ENCODE measurements around the gene SLC7A1. TPM values are rescaled to one million over a fixed set of nuclear protein-coding genes. Genes with fewer than 3 reads are reported as not detected.

Gene SLC7A1
- total and polyA plus RNA-seq, 10 donors: 2.2 to 53.8 (median 20.6) TPM

DNA sequence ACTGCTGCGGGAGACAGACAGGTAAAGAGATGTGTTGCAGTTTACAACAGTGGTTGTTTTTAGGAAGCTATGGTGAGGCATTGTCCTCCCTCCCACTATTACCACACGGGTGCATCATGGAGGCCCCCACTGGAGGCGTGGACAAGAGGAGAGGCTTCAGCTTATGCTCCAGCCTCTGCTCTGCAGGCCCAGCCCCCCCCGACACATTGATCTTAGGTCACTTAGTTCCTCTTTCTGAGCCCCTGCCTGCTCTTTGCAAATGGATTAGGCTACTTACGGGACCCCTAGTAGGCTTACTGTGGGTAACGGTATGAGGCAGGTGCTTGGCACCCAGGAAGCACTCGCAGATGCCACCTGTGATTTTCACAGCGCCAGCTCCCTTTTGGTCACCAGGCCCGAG is 123.9 kb downstream of the SLC7A1 start:
- TF ChIP-seq POLR2A (IDR thresholded peaks at IDR 0.05) (no peak), POLR2AphosphoS5 (IDR thresholded peaks at IDR 0.05) (no peak)
- TF ChIP-seq, protein P1, sequence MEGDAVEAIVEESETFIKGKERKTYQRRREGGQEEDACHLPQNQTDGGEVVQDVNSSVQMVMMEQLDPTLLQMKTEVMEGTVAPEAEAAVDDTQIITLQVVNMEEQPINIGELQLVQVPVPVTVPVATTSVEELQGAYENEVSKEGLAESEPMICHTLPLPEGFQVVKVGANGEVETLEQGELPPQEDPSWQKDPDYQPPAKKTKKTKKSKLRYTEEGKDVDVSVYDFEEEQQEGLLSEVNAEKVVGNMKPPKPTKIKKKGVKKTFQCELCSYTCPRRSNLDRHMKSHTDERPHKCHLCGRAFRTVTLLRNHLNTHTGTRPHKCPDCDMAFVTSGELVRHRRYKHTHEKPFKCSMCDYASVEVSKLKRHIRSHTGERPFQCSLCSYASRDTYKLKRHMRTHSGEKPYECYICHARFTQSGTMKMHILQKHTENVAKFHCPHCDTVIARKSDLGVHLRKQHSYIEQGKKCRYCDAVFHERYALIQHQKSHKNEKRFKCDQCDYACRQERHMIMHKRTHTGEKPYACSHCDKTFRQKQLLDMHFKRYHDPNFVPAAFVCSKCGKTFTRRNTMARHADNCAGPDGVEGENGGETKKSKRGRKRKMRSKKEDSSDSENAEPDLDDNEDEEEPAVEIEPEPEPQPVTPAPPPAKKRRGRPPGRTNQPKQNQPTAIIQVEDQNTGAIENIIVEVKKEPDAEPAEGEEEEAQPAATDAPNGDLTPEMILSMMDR (IDR thresholded peaks at IDR 0.05 in 8 of 11, conservative IDR thresholded peaks at IDR 0.05 in 3 of 11): no peak
- H3K27ac ChIP-seq: no peak overlapping the region
- H3K4me3 ChIP-seq: no peak overlapping the region
- H3K9me3 ChIP-seq: no peaks in the 10 kb centered on the region
- DNase-seq: no peak
- intact Hi-C loops (cut with DNase I; ENCODE audit: low total_unique reads): no loop called here
- H3K4me1 ChIP-seq: peaks cover 0 to 17% (median 8%) of the 10 kb centered on the region in 6 donors
- WGBS, 5 donors: 55 to 72% (median 63%) methylated on average over 9 of the region's 9 CpGs
- H3K27me3 ChIP-seq (replicated peaks in 1 of 7): no peaks in the 10 kb centered on the region
- H3K36me3 ChIP-seq: no peaks in the 10 kb centered on the region

DNA sequence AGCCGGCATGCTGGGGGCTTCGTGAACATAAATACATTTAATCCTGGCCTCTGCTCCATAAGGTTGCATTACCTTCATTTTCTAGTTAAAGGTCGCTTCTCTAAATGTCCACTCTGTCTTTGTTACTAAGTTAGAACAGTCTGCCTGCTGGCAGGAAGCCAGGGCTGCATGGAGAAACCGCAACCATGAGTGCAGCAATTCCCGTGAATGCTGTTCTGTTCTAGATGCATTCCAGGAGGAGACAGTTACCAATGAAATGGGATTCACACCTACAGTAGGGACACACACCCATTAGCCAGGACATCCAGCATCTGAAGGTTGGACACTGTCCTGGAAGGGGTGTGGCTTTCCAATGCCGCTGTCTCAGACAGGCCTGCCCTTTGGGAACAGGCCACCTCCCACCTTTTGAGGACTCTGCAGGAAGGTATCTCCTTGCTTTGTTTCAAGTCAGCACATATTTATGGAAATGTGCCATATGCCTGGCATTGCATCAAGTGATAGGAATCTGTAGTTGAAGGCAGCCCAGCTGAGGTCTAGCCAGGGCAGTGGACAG is 129.7 kb downstream of the SLC7A1 start:
- DNase-seq: peak; percentile 35
- Histone ChIP-seq H3K4me3 (no peak overlapping the region), H3K27ac (no peak overlapping the region), H3K9me3 (no peaks in the 10 kb centered on the region), H3K36me3 (no peaks in the 10 kb centered on the region), H3K27me3 (replicated peaks in 1 of 7) (peaks cover 0 to 4% (median 0%) of the 10 kb centered on the region in 7 donors), H3K4me1 (peaks cover 0 to 15% (median 10%) of the 10 kb centered on the region in 6 donors)
- intact Hi-C loops (cut with DNase I; ENCODE audit: low total_unique reads): no loop called here
- TF ChIP-seq POLR2AphosphoS5 (IDR thresholded peaks at IDR 0.05): no peak
- no peak for TF ChIP-seq POLR2A (IDR thresholded peaks at IDR 0.05)
- TF ChIP-seq, protein P1 (IDR thresholded peaks at IDR 0.05 in 8 of 11, conservative IDR thresholded peaks at IDR 0.05 in 3 of 11): no peak
- WGBS, 5 donors: 57 to 81% (median 64%) methylated on average over 5 to 6 of the region's 6 CpGs

DNA sequence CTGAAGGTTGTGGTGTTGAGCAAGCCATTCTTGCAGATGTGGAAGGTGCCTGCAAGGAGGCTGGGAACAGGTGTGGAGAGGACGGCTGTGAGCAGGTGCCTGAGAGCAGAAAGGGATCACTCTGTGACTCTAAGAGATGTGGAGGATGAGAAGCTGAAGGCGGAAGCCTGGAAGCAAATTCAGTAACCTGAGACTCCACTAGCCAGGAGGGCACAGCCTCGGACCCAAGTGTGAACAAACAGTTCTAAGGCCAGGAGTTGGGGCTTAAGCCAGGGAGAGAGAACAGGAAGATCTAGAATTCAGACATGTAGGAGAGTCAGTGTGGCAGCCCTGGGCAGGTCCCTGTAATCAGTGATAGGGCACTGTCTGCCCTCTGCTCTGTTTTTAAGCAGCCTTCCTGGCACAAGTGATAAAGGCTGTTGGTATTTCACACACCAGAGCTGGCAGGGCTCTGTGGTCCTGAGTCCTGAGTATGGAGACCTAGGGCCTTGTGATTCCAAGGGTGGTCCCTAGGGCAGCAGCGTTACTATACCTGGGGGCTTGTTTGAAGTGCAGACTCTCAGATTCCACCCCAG is 131.3 kb downstream of the SLC7A1 start:
- intact Hi-C loops (cut with DNase I; ENCODE audit: low total_unique reads): no loop called here
- TF ChIP-seq POLR2AphosphoS5 (IDR thresholded peaks at IDR 0.05): no peak
- no peak for TF ChIP-seq POLR2A (IDR thresholded peaks at IDR 0.05)
- TF ChIP-seq, protein P1 (IDR thresholded peaks at IDR 0.05 in 8 of 11, conservative IDR thresholded peaks at IDR 0.05 in 3 of 11): no peak
- Histone ChIP-seq H3K27ac (no peak overlapping the region), H3K27me3 (replicated peaks in 1 of 7) (peaks cover 0 to 4% (median 0%) of the 10 kb centered on the region in 7 donors), H3K9me3 (no peaks in the 10 kb centered on the region), H3K4me3 (no peak overlapping the region), H3K4me1 (peaks cover 0 to 15% (median 10%) of the 10 kb centered on the region in 6 donors), H3K36me3 (no peaks in the 10 kb centered on the region)
- no peak for DNase-seq
- 76 to 97% (median 89%) methylated on average over 4 of the region's 4 CpGs for WGBS, 5 donors

DNA sequence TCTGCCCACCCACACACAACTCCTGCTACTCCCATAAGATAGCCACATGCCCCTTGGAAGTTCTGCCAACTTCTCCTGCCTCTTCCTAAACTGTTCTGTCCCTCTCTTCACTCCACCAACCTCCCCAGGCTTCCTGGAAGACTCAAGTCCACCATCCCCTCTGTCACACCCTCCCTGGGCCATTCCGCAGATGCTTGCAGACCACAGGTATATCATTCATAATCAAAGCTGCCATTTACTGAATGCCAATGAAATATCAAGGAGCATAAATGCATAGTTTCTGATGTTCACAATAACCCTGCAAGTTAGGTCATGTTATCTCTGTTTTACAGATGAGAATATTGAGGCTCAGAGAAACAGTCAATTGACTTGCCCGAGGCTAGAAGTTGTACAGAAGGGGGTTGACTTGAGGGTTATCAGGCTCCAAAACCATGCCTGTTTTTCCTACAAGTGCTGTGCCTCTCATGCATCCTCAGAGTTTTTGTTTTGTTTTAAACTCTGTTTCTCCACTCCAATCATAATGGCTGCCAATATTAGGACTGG is 135.6 kb downstream of the SLC7A1 start:
- no peak for DNase-seq
- intact Hi-C loops (cut with DNase I; ENCODE audit: low total_unique reads): no loop called here
- H3K4me3 ChIP-seq: no peak overlapping the region
- no peak for TF ChIP-seq POLR2AphosphoS5 (IDR thresholded peaks at IDR 0.05)
- TF ChIP-seq POLR2A (IDR thresholded peaks at IDR 0.05): no peak
- TF ChIP-seq, protein P1 (IDR thresholded peaks at IDR 0.05 in 8 of 11, conservative IDR thresholded peaks at IDR 0.05 in 3 of 11): no peak
- no peaks in the 10 kb centered on the region for H3K9me3 ChIP-seq
- 90 to 97% (median 94%) methylated on average over 2 of the region's 2 CpGs for WGBS, 5 donors
- no peaks in the 10 kb centered on the region for H3K4me1 ChIP-seq
- peaks cover 0 to 8% (median 0%) of the 10 kb centered on the region in 7 donors for H3K27me3 ChIP-seq (replicated peaks in 1 of 7)
- no peak overlapping the region for H3K27ac ChIP-seq
- H3K36me3 ChIP-seq: no peaks in the 10 kb centered on the region

Measured in spleen (tissue), 11 donors.